Stimulated activated CD4-positive, alpha-beta T cell treated with anti-CD3 and anti-CD28 coated beads, TNF-alpha, amount 100 ng/mL, for 24 hours (primary cell): Measurements from ENCODE around the gene POC1A.
A peak's percentile ranks its signal among the peaks of the same experiment; 100 is the strongest.
"Not testable (repeated sequence)": the region's sequence is repeated elsewhere in the genome, so short reads cannot be mapped to it uniquely, and the experiment has no call there.

Source experiments
- DNase-seq, 3 experiments: peaks; one replicate each; pipeline ENCODE4 v3.0.0-alpha.2; 2020; ENCODE audit warnings: low read depth in 3 of 3

Gene POC1A

DNA sequence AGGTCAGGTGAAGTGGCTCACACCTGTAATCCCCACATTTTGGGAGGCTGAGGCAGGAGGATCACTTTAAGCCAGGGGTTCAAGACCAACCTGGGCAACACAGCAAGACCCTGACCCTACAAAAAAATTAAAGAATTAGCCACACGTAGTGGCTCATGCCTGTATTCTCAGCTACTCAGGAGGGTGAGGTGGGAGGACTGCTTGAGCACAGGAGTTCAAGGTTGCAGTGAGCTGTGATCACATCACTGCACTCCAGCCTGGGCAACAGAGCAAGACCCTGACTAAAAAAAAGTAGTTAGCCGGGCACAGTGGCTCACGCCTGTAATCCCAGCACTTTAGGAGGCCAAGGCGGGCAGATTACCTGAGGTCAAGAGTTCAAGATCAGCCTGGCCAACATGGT, 2.2 kb downstream of the POC1A start:
- not testable (repeated sequence) for DNase-seq

DNA sequence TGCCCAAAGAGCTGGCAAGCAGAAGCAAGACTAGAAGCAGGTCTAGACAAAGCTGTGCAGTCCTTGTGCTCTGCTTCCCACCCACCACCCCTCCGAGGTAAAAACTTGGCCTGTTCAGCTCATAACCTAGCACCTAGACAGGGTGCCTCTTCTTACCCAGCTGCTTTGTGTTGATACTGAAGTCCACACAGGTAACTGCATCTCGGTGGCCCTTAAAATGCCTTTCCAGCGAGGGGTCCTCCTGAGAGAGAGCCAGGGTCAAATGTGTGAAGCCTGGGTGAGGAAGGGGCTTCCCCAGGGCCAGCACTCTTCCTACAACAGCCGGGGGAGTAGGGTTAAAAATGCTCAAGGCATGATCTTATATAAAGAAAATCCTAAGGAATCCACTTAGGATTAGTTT, 3.4 kb downstream of the POC1A start:
- no peak for DNase-seq

GRCh38 chr3:52150357-52150756, 3.9 kb downstream of the POC1A start:
- DNase-seq: no peak

DNA sequence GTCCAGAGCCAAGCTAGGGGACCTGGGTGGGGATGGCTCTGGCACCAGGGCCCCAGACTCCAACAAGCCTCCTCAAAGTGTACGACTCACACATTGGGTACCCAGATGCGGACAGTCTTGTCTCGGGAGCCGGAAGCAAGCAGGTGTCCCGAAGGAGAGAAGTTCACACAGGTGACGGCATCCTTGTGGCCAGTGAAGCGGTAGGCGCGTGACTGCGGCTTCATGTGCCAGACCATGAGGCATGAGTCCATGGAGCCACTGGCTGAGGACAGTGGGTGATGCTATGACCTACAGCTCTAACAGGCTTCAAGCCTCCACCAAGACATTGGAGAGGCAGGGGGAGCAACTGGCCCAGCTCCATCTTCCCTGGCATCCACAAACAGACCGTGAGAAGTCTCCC, 4.5 kb downstream of the POC1A start:
- DNase-seq: no peak

- DNase-seq: no peak
Observed at GRCh38 chr3:52149021-52149420, 5.2 kb downstream of the POC1A start.

DNA sequence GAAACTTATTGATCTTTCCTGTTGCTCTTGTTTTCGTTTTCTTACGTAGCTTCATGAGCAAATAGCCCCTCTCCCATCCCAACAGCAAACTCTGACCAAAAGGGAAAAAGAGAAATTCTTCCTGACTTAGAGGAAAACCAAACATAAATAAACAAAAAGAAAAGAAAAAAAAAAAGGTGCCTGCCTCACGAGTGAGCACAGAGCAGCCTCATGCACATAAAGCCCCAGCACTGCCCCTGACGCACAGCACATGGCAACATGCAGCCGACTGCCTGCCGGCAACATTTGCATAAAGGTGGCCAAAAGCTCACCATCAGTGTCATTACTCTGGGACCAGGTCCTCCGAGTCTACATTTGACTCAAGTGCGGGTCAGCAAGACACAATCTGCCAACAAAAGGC, 6.4 kb downstream of the POC1A start:
- DNase-seq: no peak

- DNase-seq: no peak
Observed at GRCh38 chr3:52146811-52147210, 7.4 kb downstream of the POC1A start.

GRCh38 chr3:52146189-52146588, 8.0 kb downstream of the POC1A start:
- DNase-seq: no peak

- DNase-seq: no peak
Observed at GRCh38 chr3:52145736-52146110, 8.5 kb downstream of the POC1A start.

- no peak for DNase-seq
Observed at GRCh38 chr3:52144796-52145735, 9.2 kb downstream of the POC1A start.

- DNase-seq: peak; percentile 74 to 77 (median 76)
Observed at GRCh38 chr3:52144034-52144795, 10.0 kb downstream of the POC1A start.

DNA sequence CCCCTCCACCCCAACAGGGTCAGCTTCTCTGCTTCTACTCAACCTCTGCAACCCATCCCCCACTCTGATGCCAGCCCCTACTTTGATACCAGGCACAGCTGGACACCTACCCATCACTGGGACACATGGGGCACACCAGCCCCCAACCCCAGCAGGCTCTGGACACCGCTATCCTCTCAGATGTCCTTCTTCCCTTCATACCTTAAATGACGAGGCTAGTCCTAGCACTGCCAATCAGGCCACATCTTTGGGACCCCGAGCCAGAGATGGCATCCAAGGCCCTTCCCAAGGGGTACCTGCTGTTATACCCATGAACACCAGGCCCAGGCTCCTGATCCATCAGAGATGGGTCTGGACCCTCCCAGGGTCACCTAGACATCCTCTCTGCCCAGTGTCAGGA, 10.6 kb downstream of the POC1A start:
- DNase-seq: no peak

- DNase-seq: no peak
Observed at GRCh38 chr3:52143156-52143555, 11.1 kb downstream of the POC1A start.

DNA sequence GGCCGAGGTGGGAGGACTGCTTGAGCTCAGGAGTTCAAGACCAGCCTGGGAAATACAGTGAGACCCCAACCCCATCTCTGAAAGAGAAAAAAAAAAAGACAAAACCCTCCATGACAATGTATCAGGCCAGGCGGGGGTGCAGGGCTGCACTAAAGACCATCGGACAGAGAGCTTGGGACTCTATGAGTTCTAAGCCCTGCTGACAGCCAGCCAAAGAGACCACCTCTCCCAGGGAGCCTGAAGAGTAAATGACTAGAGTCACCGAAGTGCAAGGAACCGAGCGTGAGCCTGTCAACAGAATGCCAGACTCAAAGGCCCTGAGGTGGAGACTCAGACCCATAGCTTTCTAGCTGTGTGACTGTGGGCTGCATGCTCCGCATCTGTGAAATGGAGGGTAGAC, 12.5 kb downstream of the POC1A start:
- DNase-seq: no peak

- no peak for DNase-seq
Observed at GRCh38 chr3:52140769-52141168, 13.5 kb downstream of the POC1A start.

DNA sequence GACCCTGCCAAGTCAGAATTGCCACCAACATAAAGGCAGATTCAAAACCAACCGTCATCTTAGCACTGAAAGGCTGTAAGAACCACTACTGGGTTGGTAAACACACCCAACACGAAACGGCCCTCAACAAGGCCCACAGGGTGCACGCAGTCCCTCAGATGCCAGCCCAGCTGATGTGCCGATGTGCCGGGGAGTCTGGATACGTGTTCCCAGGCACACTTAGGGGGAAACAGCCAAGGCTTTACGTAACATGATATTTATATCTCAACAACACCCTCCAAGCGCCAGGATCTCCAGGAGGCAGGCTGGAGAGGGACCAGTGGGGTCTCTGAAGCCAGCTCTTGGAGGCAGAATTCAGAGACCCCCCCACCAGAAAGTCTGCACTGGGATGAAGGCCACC, 14.2 kb downstream of the POC1A start:
- no peak for DNase-seq

GRCh38 chr3:52137311-52137710, 16.9 kb downstream of the POC1A start:
- DNase-seq: no peak

- DNase-seq: no peak
Observed at GRCh38 chr3:52136513-52136912, 17.7 kb downstream of the POC1A start.

- DNase-seq: no peak
Observed at GRCh38 chr3:52135332-52135731, 18.9 kb downstream of the POC1A start.

DNA sequence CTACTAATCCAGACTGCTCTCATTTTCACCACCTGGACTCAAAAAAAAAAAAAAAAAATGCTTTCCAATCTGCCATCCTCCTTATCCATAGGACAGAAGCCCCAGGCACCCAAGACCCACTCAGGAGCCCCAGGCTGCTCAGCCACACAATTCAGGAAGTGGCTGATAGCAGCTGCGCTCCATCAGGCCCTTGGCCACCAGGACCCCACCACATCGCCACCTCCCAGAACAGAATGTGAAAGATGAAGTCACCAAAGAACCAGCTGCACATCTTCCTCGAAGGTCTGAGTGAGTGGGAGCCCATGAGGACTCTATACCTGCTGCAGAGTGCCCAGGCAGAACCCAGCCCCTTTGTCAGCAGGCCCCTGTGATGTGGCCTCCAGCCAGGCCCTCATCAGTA, 19.5 kb downstream of the POC1A start:
- no peak for DNase-seq

DNA sequence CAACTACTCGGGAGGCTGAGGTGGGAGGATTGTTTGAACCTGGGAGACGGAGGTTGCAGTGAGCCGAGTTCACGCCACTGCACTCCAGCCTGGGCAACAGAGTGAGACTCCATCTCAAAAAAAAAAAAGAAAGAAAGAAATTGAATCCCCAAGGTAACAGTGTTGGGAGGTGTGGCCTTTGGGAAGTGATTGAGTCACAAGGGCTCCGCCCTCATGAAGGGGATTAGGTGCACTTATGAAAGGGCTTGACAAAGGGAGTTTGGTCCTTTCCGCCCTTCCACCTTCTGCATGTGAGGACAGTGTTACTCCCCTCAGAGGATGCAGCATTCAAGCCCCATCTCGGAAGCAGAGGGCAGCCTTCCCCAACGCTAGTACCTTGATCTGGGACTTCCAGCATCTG, 21.3 kb downstream of the POC1A start:
- no peak for DNase-seq

DNA sequence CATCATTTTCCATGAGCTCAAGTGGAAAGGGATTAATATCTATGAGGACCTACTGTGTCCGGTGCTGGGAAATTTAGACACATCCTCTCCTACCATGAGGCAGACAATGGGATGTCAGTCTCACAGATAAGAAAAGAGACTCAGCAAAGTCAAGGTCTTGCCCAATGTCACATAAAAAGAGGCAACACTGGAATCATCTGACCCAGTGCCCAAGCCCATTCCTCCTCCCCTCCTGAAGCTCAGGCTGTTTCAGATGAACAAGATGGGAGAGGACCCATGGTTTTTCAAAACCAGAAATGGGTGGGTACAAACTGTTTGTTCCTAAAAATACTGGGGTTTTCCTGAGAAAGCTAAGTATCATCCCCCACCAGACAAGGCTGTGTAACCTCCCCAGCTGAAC, 22.2 kb downstream of the POC1A start:
- DNase-seq: no peak

DNA sequence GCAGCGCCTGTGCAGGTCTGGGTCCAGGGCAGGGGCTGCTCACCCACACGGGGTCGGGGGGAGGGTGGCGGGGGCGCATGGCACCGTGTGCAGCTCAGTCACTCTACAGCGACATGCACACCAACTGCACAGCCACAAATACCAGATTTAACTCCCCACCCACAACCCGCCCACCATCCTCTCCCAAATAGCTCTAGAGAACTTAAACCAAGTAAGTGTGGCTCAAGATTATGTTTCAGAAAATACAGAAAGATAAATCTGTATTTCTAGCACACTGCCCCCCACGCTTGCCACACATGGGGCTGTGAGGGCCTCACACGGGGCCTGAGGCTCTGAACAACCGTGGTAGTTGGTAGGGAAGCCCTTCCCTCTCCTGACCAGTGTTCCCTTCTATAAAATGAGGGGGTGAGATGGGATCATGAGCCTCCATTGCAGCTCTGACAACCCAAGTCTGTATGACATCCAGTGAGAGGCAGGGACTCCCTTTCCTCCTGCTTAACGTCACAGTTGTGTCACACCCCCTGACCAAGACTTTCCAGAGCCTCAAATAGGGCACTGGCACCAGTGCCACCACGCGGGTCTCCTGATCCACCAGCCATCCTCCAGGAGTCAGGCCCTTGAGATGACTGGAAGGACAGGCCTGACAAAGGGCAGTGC, 23.1 kb downstream of the POC1A start:
- no peak for DNase-seq
